K562 (cell line): Measurements from ENCODE around the gene AKAP3. TPM values are rescaled to one million over a fixed set of nuclear protein-coding genes. Genes with fewer than 3 reads are reported as not detected.

Experiments used
- ATF3 ChIP-seq, 2 experiments: fragments of 450-650 bp in 1 of 2; sonication (generic) in 1 of 2; formaldehyde crosslinking in 1 of 2; IDR thresholded peaks in 1 of 2; conservative IDR thresholded peaks in 1 of 2; 2 replicates each; pipeline versions ENCODE4 v1.6.1 to v1.8.1; 2016 to 2023; ENCODE audit warnings: mild to moderate bottlenecking in 2 of 2, moderate library complexity in 2 of 2, inconsistent platforms in 1 of 2, missing genetic modification reagents in 1 of 2
- ELK1 ChIP-seq: sonication (generic); formaldehyde crosslinking; IDR thresholded peaks from 2 replicates; pipeline ENCODE4 v1.8.1; 2022; ENCODE audit warnings: missing genetic modification reagents
- MAFG ChIP-seq: fragments of 450-650 bp; conservative IDR thresholded peaks from 2 replicates; pipeline ENCODE4 v1.6.1; 2016; ENCODE audit warnings: missing genetic modification characterization, missing compliant biosample characterization
- MECOM ChIP-seq: fragments of 250-450 bp; sonication (Bioruptor Pico); IDR thresholded peaks from 2 replicates; pipeline ENCODE4 v1.8.0; 2022; ENCODE audit warnings: inconsistent platforms
- MGA ChIP-seq: fragments of 450-650 bp; IDR thresholded peaks from 2 replicates; pipeline ENCODE4 v1.6.1; 2016; ENCODE audit warnings: mild to moderate bottlenecking, moderate library complexity
- NCOA4 ChIP-seq: fragments of 450-650 bp; IDR thresholded peaks from 2 replicates; pipeline ENCODE4 v1.6.1; 2018; ENCODE audit warnings: mild to moderate bottlenecking; ENCODE audit not compliant: partially characterized antibody
- NRF1 ChIP-seq, 2 experiments: fragments of 450-650 bp; IDR thresholded peaks in 1 of 2; conservative IDR thresholded peaks in 1 of 2; 2 replicates each; pipeline ENCODE4 v1.6.1; 2014; ENCODE audit warnings: mild to moderate bottlenecking in 2 of 2
- ZNF354B ChIP-seq: fragments of 250-450 bp; sonication (Bioruptor Pico); IDR thresholded peaks from 2 replicates; pipeline ENCODE4 v1.4.0; 2020
- polyA plus RNA-seq, 8 experiments: library from polyadenylated mRNA; depleted of rRNA in 4 of 8; stranded (reverse) in 5 of 8; unstranded in 3 of 8; fragments of >200 nt; fragmentation: Nextera tagmentation in 2 of 8; fragmentation: Illumina TruSeq in 1 of 8; extraction: Ambion mirVana in 2 of 8; extraction: Trizol in 1 of 8; gene quantifications; 2 replicates each; pipeline versions ENCODE4 v1.2.1 to v1.2.3, GENCODE V29; 2011 to 2014; ENCODE audit warnings: inconsistent platforms in 1 of 8, missing spikeins in 1 of 8
- total RNA-seq, 7 experiments: library from RNA; depleted of rRNA in 6 of 7; stranded (reverse); fragments of >200 nt in 6 of 7; fragmentation: Illumina TruSeq in 2 of 7; extraction: Trizol in 2 of 7; gene quantifications; 2 replicates each; pipeline versions ENCODE4 v1.2.1 to v1.2.3, GENCODE V29; 2011 to 2021; ENCODE audit warnings: low replicate concordance in 1 of 7

The AKAP3 gene
- total and polyA plus RNA-seq, 9 of the 15 experiments (the other 6 are each of a cell fraction or from before 2014, with no cell fraction given): 0.17 to 2.8 (median 0.43) TPM

- TF ChIP-seq MGA (no peak), NRF1 (conservative IDR thresholded peaks at IDR 0.05 in 1 of 2, IDR thresholded peaks at IDR 0.05 in 1 of 2) (no peak), ATF3 (IDR thresholded peaks at IDR 0.05) (no peak), ATF3 (CRISPR knock-in tag; conservative IDR thresholded peaks at IDR 0.05) (no peak), MECOM (CRISPR knock-in tag) (no peak), ELK1 (CRISPR knock-in tag) (no peak), MAFG (tag) (no peak), NCOA4 (no peak), ZNF354B (CRISPR knock-in tag) (no peak)
Measured at GRCh38 chr12:4580281-4580688, 68.6 kb downstream of the AKAP3 start (continued).
